ENCODE data around the gene CARF.
A peak's percentile ranks its signal among the peaks of the same experiment; 100 is the strongest.
"Not testable (repeated sequence)": the region's sequence is repeated elsewhere in the genome, so short reads cannot be mapped to it uniquely, and the experiment has no call there.

Gene CARF

DNA sequence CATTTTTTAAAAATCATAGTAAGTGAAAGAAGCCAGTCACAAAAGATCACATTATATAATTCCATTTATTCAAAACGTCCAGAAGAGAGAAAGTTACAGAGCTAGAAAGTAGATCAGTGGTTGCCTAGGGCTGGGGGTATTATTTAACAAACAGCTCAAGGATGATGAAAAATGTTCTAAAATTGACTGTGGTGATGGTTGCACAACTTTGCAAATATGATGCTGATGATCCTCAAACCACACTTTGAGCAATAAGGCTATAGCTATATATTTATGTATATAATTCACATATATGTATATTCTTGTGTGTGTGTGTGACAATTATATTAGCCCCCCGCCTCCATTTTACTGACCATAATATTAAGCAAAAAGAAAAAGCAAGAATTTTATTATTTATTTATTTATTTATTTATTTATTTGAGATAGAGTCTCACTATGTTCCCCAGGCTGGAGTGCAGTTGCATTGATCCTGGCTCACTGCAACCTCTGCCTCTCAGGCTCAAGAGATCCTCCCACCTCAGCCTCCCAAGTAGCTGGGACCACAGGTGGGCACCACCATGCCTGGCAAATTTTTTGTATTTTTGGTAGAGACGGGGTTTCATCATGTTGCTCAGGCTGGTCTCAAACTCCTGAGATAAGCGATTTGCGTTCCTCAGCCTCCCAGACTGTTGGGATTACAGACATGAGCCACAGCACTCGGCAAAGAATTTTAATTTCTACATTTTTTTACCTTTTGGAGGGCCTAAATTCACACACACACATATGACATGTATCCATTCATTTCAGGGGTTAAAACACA, 2.5 kb upstream of the CARF start:
- H3K36me3 ChIP-seq (ENCODE audit: control insufficient read depth, insufficient read depth, low read length): peaks cover 23% of the 10 kb centered on the region
- peaks cover 11% of the 10 kb centered on the region for H3K9me3 ChIP-seq (ENCODE audit: control insufficient read depth, low read length)
- H3K4me1 ChIP-seq (ENCODE audit: control insufficient read depth, insufficient read depth, low read length, poor library complexity, severe bottlenecking): no peaks in the 10 kb centered on the region
- no peak overlapping the region for H3K4me3 ChIP-seq (ENCODE audit: extremely low read depth, insufficient read depth, low read length, poor library complexity, severe bottlenecking)
- WGBS, 2 experiments (ENCODE audit: insufficient coverage in 2 of 2): 89 to 97% methylated on average over 4 of the region's 6 CpGs
- no peak overlapping the region for H3K27ac ChIP-seq (ENCODE audit: low read depth, low read length, severe bottlenecking)

DNA sequence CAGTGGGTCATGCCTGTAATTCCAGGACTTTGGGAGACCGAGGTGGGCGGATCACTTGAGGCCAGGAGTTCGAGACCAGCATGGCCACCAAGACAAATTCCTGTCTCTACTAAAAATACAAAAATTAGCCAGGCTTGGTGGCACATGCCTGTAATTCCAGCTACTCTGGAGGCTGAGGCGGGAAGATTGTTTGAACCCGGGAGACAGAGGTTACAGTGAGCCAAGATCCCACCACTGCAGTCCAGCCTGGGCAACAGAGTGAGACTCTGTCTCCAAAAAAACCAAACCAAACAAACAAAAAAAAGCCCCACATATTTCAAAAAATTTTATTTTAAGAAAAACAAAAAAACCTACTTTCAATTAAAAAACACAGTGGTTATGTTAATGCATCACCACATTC, 1.8 kb upstream of the CARF start:
- Histone ChIP-seq H3K4me3 (ENCODE audit: extremely low read depth, insufficient read depth, low read length, poor library complexity, severe bottlenecking) (peak overlapping the region; percentile 76), H3K36me3 (ENCODE audit: control insufficient read depth, insufficient read depth, low read length) (peaks cover 16% of the 10 kb centered on the region)
- 96 to 100% methylated on average over 1 to 5 of the region's 5 CpGs for WGBS, 2 experiments (ENCODE audit: insufficient coverage in 2 of 2)
- H3K9me3 ChIP-seq (ENCODE audit: control insufficient read depth, low read length); H3K4me1 ChIP-seq (ENCODE audit: control insufficient read depth, insufficient read depth, low read length, poor library complexity, severe bottlenecking); H3K27ac ChIP-seq (ENCODE audit: low read depth, low read length, severe bottlenecking): not testable (repeated sequence)

DNA sequence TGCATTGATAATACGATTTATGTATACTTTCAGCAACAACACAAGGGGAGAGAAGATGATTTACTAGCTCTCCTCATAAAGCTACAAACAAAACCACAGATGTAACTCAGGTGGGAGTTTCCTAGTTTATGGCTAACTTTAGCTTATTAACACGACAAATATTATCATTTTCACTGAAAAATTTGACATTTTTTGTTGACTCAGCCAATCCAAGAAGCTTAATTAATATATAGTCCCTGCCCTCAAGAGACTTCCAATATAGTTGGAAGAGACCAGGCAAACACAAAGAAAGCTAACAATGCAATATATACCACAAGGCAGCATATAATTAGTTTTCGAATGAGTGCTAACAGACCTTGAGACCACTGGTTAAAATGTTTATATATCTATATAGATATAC, 1.4 kb upstream of the CARF start:
- no peak overlapping the region for H3K27ac ChIP-seq (ENCODE audit: low read depth, low read length, severe bottlenecking)
- H3K4me1 ChIP-seq (ENCODE audit: control insufficient read depth, insufficient read depth, low read length, poor library complexity, severe bottlenecking): no peaks in the 10 kb centered on the region
- peaks cover 12% of the 10 kb centered on the region for H3K36me3 ChIP-seq (ENCODE audit: control insufficient read depth, insufficient read depth, low read length)
- H3K4me3 ChIP-seq (ENCODE audit: extremely low read depth, insufficient read depth, low read length, poor library complexity, severe bottlenecking): peak overlapping the region; percentile 76
- WGBS, 2 experiments (ENCODE audit: insufficient coverage in 2 of 2): 0% methylated on average over 1 of the region's 3 CpGs; no CpG with 5 or more reads in 1 of the 2 experiments
- H3K9me3 ChIP-seq (ENCODE audit: control insufficient read depth, low read length): peaks cover 3% of the 10 kb centered on the region

DNA sequence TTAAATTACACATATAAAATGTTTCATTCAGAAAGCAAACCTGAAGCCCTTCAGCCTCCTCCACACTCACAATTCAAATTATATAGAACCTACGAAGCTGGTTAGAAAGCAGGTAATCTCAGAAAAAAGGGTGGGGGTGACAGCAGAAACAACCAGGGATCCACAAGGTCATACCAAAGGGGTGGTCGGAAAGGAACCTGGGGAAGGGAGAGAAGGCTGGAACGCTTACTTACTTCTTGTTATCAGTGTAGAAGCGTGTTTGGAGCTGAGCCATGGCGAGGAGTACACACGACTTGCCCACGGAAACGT, 918 bp upstream of the CARF start:
- peaks cover 10% of the 10 kb centered on the region for H3K36me3 ChIP-seq (ENCODE audit: control insufficient read depth, insufficient read depth, low read length)
- H3K27ac ChIP-seq (ENCODE audit: low read depth, low read length, severe bottlenecking): no peak overlapping the region
- peaks cover 3% of the 10 kb centered on the region for H3K9me3 ChIP-seq (ENCODE audit: control insufficient read depth, low read length)
- WGBS, 2 experiments (ENCODE audit: insufficient coverage in 2 of 2): 0 to 2% methylated on average over 7 of the region's 8 CpGs
- no peaks in the 10 kb centered on the region for H3K4me1 ChIP-seq (ENCODE audit: control insufficient read depth, insufficient read depth, low read length, poor library complexity, severe bottlenecking)
- H3K4me3 ChIP-seq (ENCODE audit: extremely low read depth, insufficient read depth, low read length, poor library complexity, severe bottlenecking): peak overlapping the region; percentile 76

GRCh38 chr2:202912342-202913201, 497 bp downstream of the CARF start:
- WGBS, 2 experiments (ENCODE audit: insufficient coverage in 2 of 2): 31 to 60% methylated on average over 1 to 4 of the region's 49 CpGs
- Histone ChIP-seq H3K27ac (ENCODE audit: low read depth, low read length, severe bottlenecking) (peak overlapping the region; percentile 94), H3K4me3 (ENCODE audit: extremely low read depth, insufficient read depth, low read length, poor library complexity, severe bottlenecking) (peak overlapping the region; percentile 76)
- H3K9me3 ChIP-seq (ENCODE audit: control insufficient read depth, low read length); H3K4me1 ChIP-seq (ENCODE audit: control insufficient read depth, insufficient read depth, low read length, poor library complexity, severe bottlenecking); H3K36me3 ChIP-seq (ENCODE audit: control insufficient read depth, insufficient read depth, low read length): not testable (repeated sequence)

GRCh38 chr2:202918860-202919259, 6.8 kb downstream of the CARF start:
- Histone ChIP-seq H3K36me3 (ENCODE audit: control insufficient read depth, insufficient read depth, low read length) (peaks cover 9% of the 10 kb centered on the region), H3K4me3 (ENCODE audit: extremely low read depth, insufficient read depth, low read length, poor library complexity, severe bottlenecking) (no peak overlapping the region), H3K9me3 (ENCODE audit: control insufficient read depth, low read length) (no peaks in the 10 kb centered on the region), H3K27ac (ENCODE audit: low read depth, low read length, severe bottlenecking) (no peak overlapping the region), H3K4me1 (ENCODE audit: control insufficient read depth, insufficient read depth, low read length, poor library complexity, severe bottlenecking) (no peaks in the 10 kb centered on the region)
- 80% methylated on average over 1 of the region's 1 CpG; no CpG with 5 or more reads in 1 of the 2 experiments for WGBS, 2 experiments (ENCODE audit: insufficient coverage in 2 of 2)

- WGBS, 2 experiments (ENCODE audit: insufficient coverage in 2 of 2): 93 to 94% methylated on average over 3 of the region's 3 CpGs
- H3K4me1 ChIP-seq (ENCODE audit: control insufficient read depth, insufficient read depth, low read length, poor library complexity, severe bottlenecking): no peaks in the 10 kb centered on the region
- no peak overlapping the region for H3K4me3 ChIP-seq (ENCODE audit: extremely low read depth, insufficient read depth, low read length, poor library complexity, severe bottlenecking)
- H3K9me3 ChIP-seq (ENCODE audit: control insufficient read depth, low read length): no peaks in the 10 kb centered on the region
- no peaks in the 10 kb centered on the region for H3K36me3 ChIP-seq (ENCODE audit: control insufficient read depth, insufficient read depth, low read length)
- H3K27ac ChIP-seq (ENCODE audit: low read depth, low read length, severe bottlenecking): no peak overlapping the region
Measured at GRCh38 chr2:202932425-202933138, 20.5 kb downstream of the CARF start.

DNA sequence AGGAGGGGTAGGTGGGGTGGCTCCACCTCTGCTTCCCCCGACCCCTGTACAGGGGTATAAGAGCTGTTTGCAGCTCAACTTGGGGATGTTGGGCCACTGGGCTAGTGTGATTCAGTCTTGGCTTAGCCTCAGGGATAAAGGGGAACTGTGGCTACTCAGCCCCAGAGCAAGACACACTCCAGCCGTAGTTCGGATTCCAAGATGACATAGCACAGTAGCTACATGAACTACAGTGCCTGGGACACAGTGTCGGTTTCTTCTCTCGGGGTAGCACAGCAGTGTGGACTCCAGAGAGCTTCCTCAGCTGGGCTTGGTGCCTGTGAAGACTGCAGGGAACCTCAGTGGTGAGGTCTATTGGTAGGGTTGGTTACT, 21.1 kb downstream of the CARF start:
- no peak overlapping the region for H3K27ac ChIP-seq (ENCODE audit: low read depth, low read length, severe bottlenecking)
- H3K4me3 ChIP-seq (ENCODE audit: extremely low read depth, insufficient read depth, low read length, poor library complexity, severe bottlenecking): no peak overlapping the region
- 83 to 90% methylated on average over 4 to 5 of the region's 5 CpGs for WGBS, 2 experiments (ENCODE audit: insufficient coverage in 2 of 2)
- H3K4me1 ChIP-seq (ENCODE audit: control insufficient read depth, insufficient read depth, low read length, poor library complexity, severe bottlenecking): no peaks in the 10 kb centered on the region
- no peaks in the 10 kb centered on the region for H3K36me3 ChIP-seq (ENCODE audit: control insufficient read depth, insufficient read depth, low read length)
- H3K9me3 ChIP-seq (ENCODE audit: control insufficient read depth, low read length): no peaks in the 10 kb centered on the region

DNA sequence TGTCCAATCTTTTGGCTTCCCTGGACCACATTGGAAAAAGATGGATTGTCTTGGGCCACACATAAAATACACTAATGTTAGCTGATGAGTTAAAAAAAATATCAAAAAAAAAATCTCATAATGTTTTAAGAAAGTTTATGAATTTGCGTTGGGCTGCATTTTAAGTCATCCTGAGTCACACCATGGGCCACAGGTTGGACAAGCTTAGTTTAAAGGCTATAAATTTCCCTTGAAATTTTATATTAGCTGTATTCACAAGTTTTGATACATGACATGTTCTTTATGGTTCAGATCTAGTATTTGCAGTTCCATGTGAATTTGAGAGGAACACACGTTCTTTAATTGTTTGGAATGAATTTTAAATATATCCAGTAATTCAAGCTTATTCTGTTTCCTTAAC, 21.9 kb downstream of the CARF start:
- H3K4me1 ChIP-seq (ENCODE audit: control insufficient read depth, insufficient read depth, low read length, poor library complexity, severe bottlenecking): no peaks in the 10 kb centered on the region
- no peak overlapping the region for H3K27ac ChIP-seq (ENCODE audit: low read depth, low read length, severe bottlenecking)
- no CpG with 5 or more reads among the region's 2 CpGs for WGBS, 2 experiments (ENCODE audit: insufficient coverage in 2 of 2)
- no peaks in the 10 kb centered on the region for H3K36me3 ChIP-seq (ENCODE audit: control insufficient read depth, insufficient read depth, low read length)
- H3K9me3 ChIP-seq (ENCODE audit: control insufficient read depth, low read length): no peaks in the 10 kb centered on the region
- H3K4me3 ChIP-seq (ENCODE audit: extremely low read depth, insufficient read depth, low read length, poor library complexity, severe bottlenecking): no peak overlapping the region

DNA sequence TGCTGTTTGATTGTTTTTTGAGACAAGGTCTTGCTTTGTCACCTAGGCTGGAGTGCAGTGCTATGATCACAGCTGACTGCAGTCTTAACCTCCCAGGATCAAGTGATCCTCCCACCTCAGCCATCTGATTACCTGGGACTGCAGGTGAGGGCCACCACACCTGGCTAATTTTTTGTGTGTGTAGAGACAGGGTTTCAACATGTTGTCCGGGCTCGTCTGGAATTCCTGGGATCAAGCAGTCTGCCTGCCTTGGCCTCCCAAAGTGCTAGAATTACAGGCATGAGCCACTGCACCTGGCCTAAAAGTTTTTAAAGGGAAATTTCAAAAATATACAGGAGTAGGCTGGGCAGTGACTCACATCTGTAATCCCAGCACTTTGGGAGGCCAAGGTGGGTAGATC, 22.4 kb downstream of the CARF start:
- H3K4me3 ChIP-seq (ENCODE audit: extremely low read depth, insufficient read depth, low read length, poor library complexity, severe bottlenecking): no peak overlapping the region
- H3K27ac ChIP-seq (ENCODE audit: low read depth, low read length, severe bottlenecking): no peak overlapping the region
- no peaks in the 10 kb centered on the region for H3K36me3 ChIP-seq (ENCODE audit: control insufficient read depth, insufficient read depth, low read length)
- 100% methylated on average over 2 of the region's 2 CpGs for WGBS, 2 experiments (ENCODE audit: insufficient coverage in 2 of 2)
- no peaks in the 10 kb centered on the region for H3K9me3 ChIP-seq (ENCODE audit: control insufficient read depth, low read length)
- H3K4me1 ChIP-seq (ENCODE audit: control insufficient read depth, insufficient read depth, low read length, poor library complexity, severe bottlenecking): no peaks in the 10 kb centered on the region
